Activated naive CD4-positive, alpha-beta T cell treated with Interleukin-2 at 50 U/mL for 16 hours (primary cell): Measurements from ENCODE around the gene SERPINB1.

Experiments used
- DNase-seq: peaks from one replicate; pipeline ENCODE4 v3.0.0-alpha.2; 2020

Gene SERPINB1

GRCh38 chr6:2844008-2844407, 2.3 kb upstream of the SERPINB1 start:
- no peak for DNase-seq

GRCh38 chr6:2843138-2843740, 1.6 kb upstream of the SERPINB1 start:
- no peak for DNase-seq

GRCh38 chr6:2842139-2842552, 483 bp upstream of the SERPINB1 start:
- no peak for DNase-seq

DNA sequence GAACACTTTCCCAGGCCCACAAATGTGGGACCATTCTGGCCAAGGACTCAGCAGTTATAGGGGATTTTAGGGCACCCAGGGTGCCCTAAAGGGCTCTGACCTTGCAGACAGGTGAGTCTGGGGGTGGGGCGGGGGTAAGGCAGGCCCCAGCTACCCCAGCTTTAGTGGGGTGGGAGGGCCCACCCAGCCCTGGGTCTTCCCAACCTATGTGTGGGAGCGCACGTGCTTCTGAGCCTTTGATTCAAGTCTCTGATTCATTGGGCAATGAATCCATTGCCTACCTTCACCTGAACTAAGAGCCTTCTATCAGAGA, 958 bp downstream of the SERPINB1 start:
- DNase-seq, result no peak

- no peak for DNase-seq
These were observed 1.5 kb downstream of the SERPINB1 start for GRCh38 chr6:2839982-2840748.

- no peak for DNase-seq
These were observed 2.3 kb downstream of the SERPINB1 start for GRCh38 chr6:2839195-2839981.

DNA sequence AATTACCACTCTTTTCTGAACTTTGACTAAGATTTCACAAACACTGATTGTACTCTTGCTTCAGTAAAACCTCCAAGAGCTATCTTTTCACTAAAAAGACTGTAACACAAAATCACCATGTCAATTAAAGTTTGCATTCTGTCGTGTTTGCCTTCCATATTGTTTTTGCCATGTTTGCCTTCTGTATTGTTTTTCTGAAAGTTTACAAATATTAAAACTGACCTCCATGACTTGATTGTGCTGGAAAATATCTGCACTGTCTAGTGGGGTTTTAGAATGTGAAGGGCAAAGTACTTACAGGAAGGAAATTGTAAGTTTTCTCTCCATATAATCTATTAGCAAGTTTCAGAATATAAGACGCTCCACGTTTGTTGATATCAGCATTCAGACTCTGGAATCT, 3.4 kb downstream of the SERPINB1 start:
- DNase-seq, result no peak

DNA sequence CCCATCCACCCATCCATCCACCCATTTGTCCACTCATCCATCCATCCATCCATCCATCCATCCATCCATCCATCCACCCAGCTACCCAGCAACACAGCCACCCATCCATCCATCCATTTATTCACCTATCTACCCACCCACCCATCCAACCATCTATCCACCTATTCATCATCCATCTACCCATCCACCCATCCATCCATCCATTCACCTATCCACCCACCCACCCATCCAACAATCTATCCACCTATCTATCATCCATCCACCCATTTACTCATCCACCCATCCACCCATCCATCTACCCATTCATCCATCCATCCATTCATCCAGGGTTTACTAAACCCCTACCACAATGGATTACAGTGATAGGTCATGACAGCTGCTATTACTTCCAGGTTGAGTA, 7.4 kb downstream of the SERPINB1 start:
- no peak for DNase-seq

- no peak for DNase-seq
These were observed 10.3 kb downstream of the SERPINB1 start for GRCh38 chr6:2831392-2831791.

- DNase-seq, result no peak
These were observed 11.5 kb downstream of the SERPINB1 start for GRCh38 chr6:2830183-2830582.

DNA sequence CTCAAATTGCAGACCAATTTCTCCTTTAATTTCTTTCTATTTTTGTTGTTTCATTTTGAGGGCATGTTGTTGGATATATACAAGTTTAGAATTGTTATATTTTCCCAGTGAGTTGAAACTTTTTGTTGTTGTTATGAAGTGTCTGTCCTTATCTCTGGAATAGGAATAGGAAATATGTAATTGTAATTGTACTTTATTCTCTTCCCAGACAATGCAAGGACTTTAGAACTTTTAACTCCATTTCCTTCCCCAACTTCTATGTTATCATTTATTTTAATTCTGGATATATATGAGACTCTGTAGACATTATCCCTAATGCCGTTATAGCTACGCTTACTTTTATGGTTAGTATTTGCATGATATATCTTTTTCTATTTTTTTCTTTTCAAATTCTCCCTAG, 12.4 kb downstream of the SERPINB1 start:
- DNase-seq, result no peak

- no peak for DNase-seq
These were observed 13.0 kb downstream of the SERPINB1 start for GRCh38 chr6:2828629-2829028.

DNA sequence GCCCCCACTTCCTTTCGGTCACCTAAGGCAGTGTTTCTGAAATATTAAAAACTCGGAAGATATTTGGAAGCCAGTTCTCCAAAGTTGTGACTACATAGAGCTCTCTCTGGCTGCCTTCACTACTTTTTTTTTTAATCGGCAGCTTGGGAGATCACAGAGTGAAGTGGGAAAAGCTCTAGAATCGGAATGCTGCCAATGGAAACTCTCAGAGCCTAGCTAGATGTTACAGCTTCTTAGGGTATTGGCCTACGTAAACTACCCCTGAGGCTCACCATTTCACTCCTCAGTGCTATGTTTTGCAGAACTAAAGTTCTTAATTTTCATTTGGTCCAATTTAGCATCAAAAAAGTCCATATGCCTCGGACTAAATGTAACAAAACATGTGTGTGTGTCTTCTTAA, 14.5 kb downstream of the SERPINB1 start:
- no peak for DNase-seq

DNA sequence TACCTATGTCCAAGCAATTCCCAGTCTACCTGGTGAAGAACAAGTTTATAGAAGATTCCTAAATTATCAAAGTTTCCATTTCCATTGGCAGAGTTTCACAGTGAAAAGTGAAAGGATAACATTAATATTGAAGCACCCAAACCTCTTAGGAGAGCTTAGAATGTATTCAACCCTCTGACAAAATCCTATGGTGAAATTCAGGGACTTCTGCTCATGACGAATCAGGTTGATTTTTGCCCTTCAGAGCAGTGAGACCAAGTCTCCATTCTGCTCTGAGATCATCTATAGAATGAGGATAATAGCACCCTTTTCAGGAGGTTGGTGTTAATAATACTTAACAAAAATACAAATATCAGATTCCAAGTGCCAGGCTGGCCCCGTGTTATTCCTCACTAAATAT, 15.5 kb downstream of the SERPINB1 start:
- no peak for DNase-seq

DNA sequence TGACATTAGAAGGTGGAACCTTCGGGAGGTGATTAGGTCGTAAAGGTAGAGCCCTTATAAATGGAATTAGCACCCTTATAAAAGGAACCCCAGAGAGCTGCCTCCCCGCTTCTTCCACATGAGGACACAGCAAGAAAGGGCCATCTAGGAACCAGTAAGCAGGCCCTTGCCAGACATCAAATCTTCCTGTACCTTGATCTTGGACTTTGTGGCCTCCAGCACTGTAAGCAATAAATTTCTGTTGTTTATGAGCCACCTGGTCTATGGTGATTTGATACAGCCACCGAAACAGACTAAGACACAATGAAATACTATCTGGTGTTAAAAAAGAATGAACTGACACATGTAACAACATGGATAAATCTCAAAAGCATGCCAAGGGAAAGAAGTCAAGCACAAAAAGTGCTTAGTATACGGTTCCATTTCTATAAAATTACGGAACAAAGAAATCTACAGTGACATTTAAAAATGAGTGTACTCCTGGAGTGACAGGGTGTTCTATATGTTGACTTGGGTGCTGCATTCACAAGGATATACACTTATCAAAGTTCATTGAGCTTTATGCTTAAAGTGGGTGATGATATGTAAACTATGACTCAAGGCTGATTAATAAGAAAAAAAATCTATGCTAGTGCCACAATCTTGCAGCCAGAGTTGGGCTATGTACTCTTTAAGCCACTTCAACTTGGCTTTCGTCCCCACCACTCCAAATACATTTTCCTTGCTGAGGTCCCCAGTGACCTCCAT, 18.4 kb downstream of the SERPINB1 start:
- no peak for DNase-seq

DNA sequence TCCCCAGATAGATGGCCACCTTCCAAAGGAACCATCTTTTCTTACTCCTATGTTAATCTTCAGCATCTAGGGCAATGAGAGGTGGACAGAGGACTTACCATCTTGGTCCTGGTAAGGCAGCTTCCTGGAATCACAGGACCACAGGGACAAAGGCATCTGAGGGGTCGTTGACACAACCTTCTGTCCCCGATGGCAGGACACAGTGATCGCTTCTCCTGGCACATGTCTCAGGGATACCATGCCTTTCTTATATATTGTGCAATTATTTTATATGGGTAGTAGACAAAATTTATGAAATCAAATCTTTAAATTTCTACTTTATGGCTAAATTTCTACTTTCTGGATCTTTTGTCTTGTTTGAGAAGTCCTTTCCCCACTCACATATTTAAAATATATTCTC, 20.1 kb downstream of the SERPINB1 start:
- no peak for DNase-seq

DNA sequence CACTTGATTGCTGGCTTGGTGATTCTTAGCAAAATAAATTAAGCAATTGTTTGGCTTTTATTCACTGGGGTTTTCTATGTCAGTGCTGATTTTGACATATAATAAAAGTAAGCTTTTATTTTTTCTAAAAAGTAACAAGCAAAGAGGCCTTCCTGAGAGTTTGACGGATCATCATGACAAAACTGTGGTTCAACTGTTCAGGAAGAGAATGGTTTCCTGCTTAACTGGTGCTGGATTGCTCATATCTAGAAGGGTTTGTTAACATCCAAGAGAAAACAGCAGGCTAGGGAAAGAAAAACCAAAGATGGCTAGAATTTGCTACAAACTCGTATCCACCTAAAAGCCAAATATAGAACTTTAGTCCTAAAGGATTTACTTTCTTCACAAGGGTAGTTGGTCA, 21.2 kb downstream of the SERPINB1 start:
- no peak for DNase-seq

GRCh38 chr6:2819978-2820377, 21.7 kb downstream of the SERPINB1 start:
- no peak for DNase-seq

- DNase-seq, result no peak
These were observed 22.5 kb downstream of the SERPINB1 start for GRCh38 chr6:2819115-2819514.

DNA sequence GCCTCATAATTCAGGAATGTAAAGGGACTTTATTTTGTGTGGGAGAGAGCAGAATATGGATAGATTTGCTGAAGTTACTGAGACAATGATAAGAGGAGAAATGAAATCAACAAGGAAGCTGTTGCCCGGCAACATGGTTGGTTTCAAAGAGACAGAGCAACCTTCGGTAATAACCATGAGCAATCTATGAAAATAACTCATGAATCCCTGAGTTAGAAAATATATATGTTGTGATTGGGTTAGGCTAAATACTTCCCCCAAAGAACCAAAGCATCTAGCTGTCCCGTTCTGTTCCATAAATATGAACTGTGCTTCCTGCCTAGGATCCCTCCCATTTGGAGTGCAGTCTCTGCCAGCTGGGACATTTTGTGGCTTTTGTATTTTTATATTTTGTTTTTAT, 23.1 kb downstream of the SERPINB1 start:
- DNase-seq, result no peak

- DNase-seq, result no peak
These were observed 23.7 kb downstream of the SERPINB1 start for GRCh38 chr6:2817903-2818443.

- no peak for DNase-seq
These were observed 25.5 kb downstream of the SERPINB1 start for GRCh38 chr6:2816158-2816557.

- no peak for DNase-seq
These were observed 29.0 kb downstream of the SERPINB1 start for GRCh38 chr6:2812695-2813094.
